Measurements from ENCODE around the gene ARID1A. TPM values are rescaled to one million over a fixed set of nuclear protein-coding genes. Genes with fewer than 3 reads are reported as not detected.

The ARID1A gene
- total and polyA plus RNA-seq, 9 of the 15 experiments (the other 6 are each of a cell fraction or from before 2014, with no cell fraction given), result 8.3 to 88.3 (median 22.5) TPM

GRCh38 chr1:26696654-26697430 lies 1.0 kb downstream of the ARID1A start (continued):
- TF ChIP-seq ZBTB40 (IDR thresholded peaks at IDR 0.05) (no peak), ZBTB40 (CRISPR knock-in tag; IDR thresholded peaks at IDR 0.05) (no peak), POLR3G (IDR thresholded peaks at IDR 0.05; ENCODE audit: extremely low read depth, insufficient read length, insufficient replicate concordance) (no peak), E2F6 (IDR thresholded peaks at IDR 0.05; ENCODE audit: borderline replicate concordance in 1 of 2, extremely low read depth in 1 of 2, insufficient read depth in 1 of 2, insufficient read length in 1 of 2, low read depth in 1 of 2, low read length in 1 of 2, poor library complexity in 1 of 2, severe bottlenecking in 1 of 2) (peak in 1 of 2 experiments; percentile 7), RFX5 (IDR thresholded peaks at IDR 0.05; ENCODE audit: low read depth, low read length) (no peak), BRF2 (IDR thresholded peaks at IDR 0.05; ENCODE audit: borderline replicate concordance, insufficient read depth, insufficient read length) (no peak), THRAP3 (IDR thresholded peaks at IDR 0.05; ENCODE audit: borderline replicate concordance) (no peak), ILK (tag; IDR thresholded peaks at IDR 0.05; ENCODE audit: borderline replicate concordance, low read depth) (no peak), ZNF274 (IDR thresholded peaks at IDR 0.05; ENCODE audit: borderline replicate concordance, low read depth, low read length) (no peak), NFYB (IDR thresholded peaks at IDR 0.05; ENCODE audit: extremely low read depth, insufficient read length) (no peak), ZBTB8A (IDR thresholded peaks at IDR 0.05; ENCODE audit: partially characterized antibody) (no peak), ID3 (CRISPR knock-in tag; IDR thresholded peaks at IDR 0.05) (no peak), ID3 (tag; IDR thresholded peaks at IDR 0.05) (no peak), POU5F1 (IDR thresholded peaks at IDR 0.05; ENCODE audit: borderline replicate concordance, low read depth, low read length, partially characterized antibody) (no peak)

All from K562 (cell line).